Erythroblast (primary cell): Measurements from ENCODE around the gene PPP3R2.

ENCODE experiments used
- GATA1 ChIP-seq: IDR thresholded peaks from 2 replicates; pipeline ENCODE4 v1.6.1; 2011; ENCODE audit warnings: low read depth, mild to moderate bottlenecking, control low read depth, low read length, moderate library complexity
- POLR2A ChIP-seq: IDR thresholded peaks from 2 replicates; pipeline ENCODE4 v1.6.1; 2011; ENCODE audit warnings: mild to moderate bottlenecking, low read length

- TF ChIP-seq POLR2A (no peak), GATA1 (no peak)
These were observed 34.9 kb upstream of the PPP3R2 start for GRCh38 chr9:101629636-101630035.
